Ovary (tissue), 3 donors: Measurements from ENCODE around the gene STAT6.

Experiments
- EP300 ChIP-seq: sonication (generic); formaldehyde crosslinking; IDR thresholded peaks from one replicate; pipeline ENCODE4 v1.6.1; 2017; ENCODE audit warnings: antibody characterized with exemption
- POLR2A ChIP-seq: fragments of 450-650 bp; IDR thresholded peaks from one replicate; pipeline ENCODE4 v1.6.1; 2017; ENCODE audit warnings: antibody characterized with exemption, mild to moderate bottlenecking, moderate library complexity
- TF ChIP-seq, protein P1 (sequence below), 3 donors: fragments of 450-650 bp in 2 of 3; fragments of 200-600 bp in 1 of 3; IDR thresholded peaks; one replicate each; pipeline versions ENCODE4 v1.5.1 to v1.8.0; 2016 to 2022; ENCODE audit warnings: antibody characterized with exemption in 3 of 3, mild to moderate bottlenecking in 1 of 3
- donor health status: DM: no; HTN: no; CAD: no.

DNA sequence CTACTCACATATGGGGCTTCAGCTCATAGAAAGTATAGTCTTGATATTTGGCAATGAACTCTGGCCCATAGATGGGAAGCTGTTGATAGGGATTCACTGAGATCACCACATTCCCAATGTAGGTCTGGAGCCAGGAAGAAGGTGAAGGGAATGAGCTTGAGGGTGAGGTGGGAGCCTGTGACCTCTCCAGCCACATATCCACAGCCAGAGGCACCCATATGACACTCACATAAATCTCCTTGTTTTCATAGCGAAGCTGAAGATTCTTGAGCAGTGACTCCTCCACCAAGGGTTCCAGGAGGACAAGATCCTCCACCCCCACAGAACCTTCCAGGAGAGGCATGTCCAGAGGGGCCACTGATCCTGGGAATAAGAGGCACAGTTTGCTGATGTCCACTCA, 63.2 kb downstream of the STAT6 start:
- TF ChIP-seq POLR2A (no peak), EP300 (no peak)
- TF ChIP-seq, protein P1, sequence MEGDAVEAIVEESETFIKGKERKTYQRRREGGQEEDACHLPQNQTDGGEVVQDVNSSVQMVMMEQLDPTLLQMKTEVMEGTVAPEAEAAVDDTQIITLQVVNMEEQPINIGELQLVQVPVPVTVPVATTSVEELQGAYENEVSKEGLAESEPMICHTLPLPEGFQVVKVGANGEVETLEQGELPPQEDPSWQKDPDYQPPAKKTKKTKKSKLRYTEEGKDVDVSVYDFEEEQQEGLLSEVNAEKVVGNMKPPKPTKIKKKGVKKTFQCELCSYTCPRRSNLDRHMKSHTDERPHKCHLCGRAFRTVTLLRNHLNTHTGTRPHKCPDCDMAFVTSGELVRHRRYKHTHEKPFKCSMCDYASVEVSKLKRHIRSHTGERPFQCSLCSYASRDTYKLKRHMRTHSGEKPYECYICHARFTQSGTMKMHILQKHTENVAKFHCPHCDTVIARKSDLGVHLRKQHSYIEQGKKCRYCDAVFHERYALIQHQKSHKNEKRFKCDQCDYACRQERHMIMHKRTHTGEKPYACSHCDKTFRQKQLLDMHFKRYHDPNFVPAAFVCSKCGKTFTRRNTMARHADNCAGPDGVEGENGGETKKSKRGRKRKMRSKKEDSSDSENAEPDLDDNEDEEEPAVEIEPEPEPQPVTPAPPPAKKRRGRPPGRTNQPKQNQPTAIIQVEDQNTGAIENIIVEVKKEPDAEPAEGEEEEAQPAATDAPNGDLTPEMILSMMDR (IDR thresholded peaks at IDR 0.05), result no peak
